ENCODE data around the gene ACAN.

DNA sequence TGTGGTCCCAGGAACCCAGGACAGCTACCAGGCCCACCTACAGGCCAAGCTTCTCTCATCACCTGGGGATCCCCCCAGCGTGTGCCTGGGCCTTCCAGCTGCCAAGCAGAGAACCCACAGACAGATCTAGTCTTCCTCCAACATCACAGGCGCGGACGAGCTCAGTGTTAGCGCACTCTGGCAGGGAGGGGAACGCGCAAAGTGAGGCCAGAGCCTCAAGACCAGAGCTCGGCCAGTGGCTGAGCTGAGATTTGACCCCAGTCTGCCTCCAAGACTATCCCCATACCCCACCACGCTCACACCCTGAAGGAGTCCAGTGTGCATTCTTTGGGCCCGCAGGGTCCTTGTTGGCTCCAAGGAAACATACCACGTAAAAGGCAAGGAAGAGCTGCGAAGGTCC lies 104.9 kb downstream of the ACAN start:
- no peak for TF ChIP-seq CTCF (IDR thresholded peaks at IDR 0.05)
- TF ChIP-seq CREM (CRISPR knock-in tag; IDR thresholded peaks at IDR 0.05), result no peak
- TF ChIP-seq NR2C2 (CRISPR knock-in tag; IDR thresholded peaks at IDR 0.05), result no peak
- TF ChIP-seq, protein P1, sequence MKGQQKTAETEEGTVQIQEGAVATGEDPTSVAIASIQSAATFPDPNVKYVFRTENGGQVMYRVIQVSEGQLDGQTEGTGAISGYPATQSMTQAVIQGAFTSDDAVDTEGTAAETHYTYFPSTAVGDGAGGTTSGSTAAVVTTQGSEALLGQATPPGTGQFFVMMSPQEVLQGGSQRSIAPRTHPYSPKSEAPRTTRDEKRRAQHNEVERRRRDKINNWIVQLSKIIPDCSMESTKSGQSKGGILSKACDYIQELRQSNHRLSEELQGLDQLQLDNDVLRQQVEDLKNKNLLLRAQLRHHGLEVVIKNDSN (CRISPR knock-in tag; IDR thresholded peaks at IDR 0.05), result no peak
- no peak for TF ChIP-seq PREB (CRISPR knock-in tag; IDR thresholded peaks at IDR 0.05; ENCODE audit: borderline replicate concordance)
- no peak for TF ChIP-seq ESRRA (CRISPR knock-in tag; IDR thresholded peaks at IDR 0.05; ENCODE audit: borderline replicate concordance)
- TF ChIP-seq, protein P2, sequence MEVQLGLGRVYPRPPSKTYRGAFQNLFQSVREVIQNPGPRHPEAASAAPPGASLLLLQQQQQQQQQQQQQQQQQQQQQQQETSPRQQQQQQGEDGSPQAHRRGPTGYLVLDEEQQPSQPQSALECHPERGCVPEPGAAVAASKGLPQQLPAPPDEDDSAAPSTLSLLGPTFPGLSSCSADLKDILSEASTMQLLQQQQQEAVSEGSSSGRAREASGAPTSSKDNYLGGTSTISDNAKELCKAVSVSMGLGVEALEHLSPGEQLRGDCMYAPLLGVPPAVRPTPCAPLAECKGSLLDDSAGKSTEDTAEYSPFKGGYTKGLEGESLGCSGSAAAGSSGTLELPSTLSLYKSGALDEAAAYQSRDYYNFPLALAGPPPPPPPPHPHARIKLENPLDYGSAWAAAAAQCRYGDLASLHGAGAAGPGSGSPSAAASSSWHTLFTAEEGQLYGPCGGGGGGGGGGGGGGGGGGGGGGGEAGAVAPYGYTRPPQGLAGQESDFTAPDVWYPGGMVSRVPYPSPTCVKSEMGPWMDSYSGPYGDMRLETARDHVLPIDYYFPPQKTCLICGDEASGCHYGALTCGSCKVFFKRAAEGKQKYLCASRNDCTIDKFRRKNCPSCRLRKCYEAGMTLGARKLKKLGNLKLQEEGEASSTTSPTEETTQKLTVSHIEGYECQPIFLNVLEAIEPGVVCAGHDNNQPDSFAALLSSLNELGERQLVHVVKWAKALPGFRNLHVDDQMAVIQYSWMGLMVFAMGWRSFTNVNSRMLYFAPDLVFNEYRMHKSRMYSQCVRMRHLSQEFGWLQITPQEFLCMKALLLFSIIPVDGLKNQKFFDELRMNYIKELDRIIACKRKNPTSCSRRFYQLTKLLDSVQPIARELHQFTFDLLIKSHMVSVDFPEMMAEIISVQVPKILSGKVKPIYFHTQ (CRISPR knock-in tag; IDR thresholded peaks at IDR 0.05), result no peak
- TF ChIP-seq ZNF423 (CRISPR knock-in tag; IDR thresholded peaks at IDR 0.05), result no peak
- TF ChIP-seq, protein P3, sequence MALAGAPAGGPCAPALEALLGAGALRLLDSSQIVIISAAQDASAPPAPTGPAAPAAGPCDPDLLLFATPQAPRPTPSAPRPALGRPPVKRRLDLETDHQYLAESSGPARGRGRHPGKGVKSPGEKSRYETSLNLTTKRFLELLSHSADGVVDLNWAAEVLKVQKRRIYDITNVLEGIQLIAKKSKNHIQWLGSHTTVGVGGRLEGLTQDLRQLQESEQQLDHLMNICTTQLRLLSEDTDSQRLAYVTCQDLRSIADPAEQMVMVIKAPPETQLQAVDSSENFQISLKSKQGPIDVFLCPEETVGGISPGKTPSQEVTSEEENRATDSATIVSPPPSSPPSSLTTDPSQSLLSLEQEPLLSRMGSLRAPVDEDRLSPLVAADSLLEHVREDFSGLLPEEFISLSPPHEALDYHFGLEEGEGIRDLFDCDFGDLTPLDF (CRISPR knock-in tag; IDR thresholded peaks at IDR 0.05), result no peak

Data from WTC11 (cell line).